ENCODE measurements around the gene APOBEC2.

Gene APOBEC2

GRCh38 chr6:41021832-41022231 is 31.2 kb upstream of the APOBEC2 start:
- Histone ChIP-seq H2AFZ (ENCODE audit: low read depth) (no peak overlapping the region), H3K4me1 (ENCODE audit: low read depth, poor library complexity, severe bottlenecking) (peaks cover 3% of the 10 kb centered on the region), H3K9ac (no peak overlapping the region), H3K4me2 (no peak overlapping the region), H3K36me3 (ENCODE audit: insufficient read depth) (no peaks in the 10 kb centered on the region), H3K27ac (no peak overlapping the region), H3K27me3 (ENCODE audit: insufficient read depth, low read depth) (no peaks in the 10 kb centered on the region), H3K79me2 (ENCODE audit: insufficient read depth, low read depth) (no peaks in the 10 kb centered on the region), H4K20me1 (ENCODE audit: insufficient read depth) (no peaks in the 10 kb centered on the region), H3K4me3 (IDR thresholded peaks at IDR 0.05; ENCODE audit: insufficient read depth, low read depth, low read length) (no peak overlapping the region)
- no peak for TF ChIP-seq CTCF (conservative IDR thresholded peaks at IDR 0.05; ENCODE audit: low read depth, low read length)

DNA sequence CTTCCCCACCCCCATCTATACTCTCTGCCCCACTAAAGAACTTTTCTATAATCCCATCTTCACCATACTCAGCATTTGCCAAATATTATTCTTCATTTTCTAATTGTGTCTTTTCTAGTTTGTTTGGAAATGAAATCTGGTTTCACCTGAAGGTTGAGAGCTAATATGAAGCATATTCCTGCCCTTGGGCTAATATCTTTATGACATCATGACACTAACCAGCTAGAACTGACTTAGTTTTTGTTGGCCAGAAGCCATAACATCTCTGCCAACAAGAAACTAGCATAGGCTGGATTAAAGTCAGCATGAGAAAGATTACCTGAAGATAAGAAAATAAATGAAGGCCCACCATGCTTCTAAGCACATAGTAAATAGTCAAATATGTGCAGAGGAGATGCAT is 30.7 kb upstream of the APOBEC2 start:
- no peak for TF ChIP-seq CTCF (conservative IDR thresholded peaks at IDR 0.05; ENCODE audit: low read depth, low read length)
- Histone ChIP-seq H3K9ac (no peak overlapping the region), H3K4me3 (IDR thresholded peaks at IDR 0.05; ENCODE audit: insufficient read depth, low read depth, low read length) (no peak overlapping the region), H3K36me3 (ENCODE audit: insufficient read depth) (no peaks in the 10 kb centered on the region), H3K27ac (no peak overlapping the region), H3K4me2 (no peak overlapping the region), H3K79me2 (ENCODE audit: insufficient read depth, low read depth) (no peaks in the 10 kb centered on the region), H3K27me3 (ENCODE audit: insufficient read depth, low read depth) (no peaks in the 10 kb centered on the region), H3K4me1 (ENCODE audit: low read depth, poor library complexity, severe bottlenecking) (peaks cover 8% of the 10 kb centered on the region), H4K20me1 (ENCODE audit: insufficient read depth) (no peaks in the 10 kb centered on the region), H2AFZ (ENCODE audit: low read depth) (no peak overlapping the region)

DNA sequence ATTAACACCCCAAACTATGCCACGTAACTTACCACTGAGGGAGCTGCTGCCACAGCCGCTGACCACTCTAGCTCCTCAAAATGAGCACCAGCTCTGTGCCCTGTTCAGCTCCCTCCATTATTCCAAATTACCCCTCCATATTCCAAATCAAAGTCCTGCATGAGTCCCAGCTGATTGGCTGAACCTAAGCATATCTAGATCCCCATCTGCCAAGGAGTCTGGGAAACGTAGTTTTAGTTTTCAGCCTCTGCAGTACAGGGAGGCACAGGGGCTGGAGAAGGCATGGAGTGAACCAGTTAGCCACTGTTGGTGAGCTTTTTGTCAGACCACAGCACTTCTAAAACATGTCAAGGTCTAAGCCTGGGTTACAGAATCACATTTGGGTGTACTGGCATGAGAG is 29.9 kb upstream of the APOBEC2 start:
- Histone ChIP-seq H3K4me2 (no peak overlapping the region), H2AFZ (ENCODE audit: low read depth) (no peak overlapping the region), H3K4me3 (IDR thresholded peaks at IDR 0.05; ENCODE audit: insufficient read depth, low read depth, low read length) (no peak overlapping the region), H4K20me1 (ENCODE audit: insufficient read depth) (no peaks in the 10 kb centered on the region), H3K36me3 (ENCODE audit: insufficient read depth) (no peaks in the 10 kb centered on the region), H3K27me3 (ENCODE audit: insufficient read depth, low read depth) (no peaks in the 10 kb centered on the region), H3K9ac (no peak overlapping the region), H3K27ac (no peak overlapping the region), H3K79me2 (ENCODE audit: insufficient read depth, low read depth) (no peaks in the 10 kb centered on the region), H3K4me1 (ENCODE audit: low read depth, poor library complexity, severe bottlenecking) (peaks cover 8% of the 10 kb centered on the region)
- no peak for TF ChIP-seq CTCF (conservative IDR thresholded peaks at IDR 0.05; ENCODE audit: low read depth, low read length)

DNA sequence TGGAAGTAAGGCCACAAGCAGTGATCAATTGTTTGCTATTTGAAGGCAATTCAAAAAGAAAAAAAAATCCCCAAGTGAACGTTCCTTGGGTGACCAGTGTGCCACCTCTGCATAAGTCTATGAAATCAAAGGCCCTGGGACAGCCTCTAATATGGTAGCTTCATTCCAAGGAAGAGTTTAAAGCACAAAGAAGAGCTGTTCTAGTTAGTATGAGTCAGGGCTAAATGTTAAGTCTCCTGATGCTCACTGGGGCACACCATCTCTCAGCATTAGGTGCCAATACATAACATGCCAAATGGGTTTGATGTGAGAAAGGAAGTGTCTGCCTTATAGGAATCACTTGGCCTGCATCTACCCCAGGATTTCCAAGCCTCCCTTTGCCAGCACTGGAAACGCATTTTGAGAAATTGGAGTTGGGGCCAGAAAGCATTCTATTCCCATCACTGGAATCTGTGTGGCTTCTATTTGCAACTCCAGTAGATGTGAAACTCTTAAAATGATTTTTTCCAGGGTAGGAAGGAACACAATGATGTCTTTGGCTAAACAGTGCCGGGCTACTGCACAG is 27.0 kb upstream of the APOBEC2 start:
- peaks cover 8% of the 10 kb centered on the region for H3K4me1 ChIP-seq (ENCODE audit: low read depth, poor library complexity, severe bottlenecking)
- no peaks in the 10 kb centered on the region for H4K20me1 ChIP-seq (ENCODE audit: insufficient read depth)
- no peak overlapping the region for H3K4me3 ChIP-seq (IDR thresholded peaks at IDR 0.05; ENCODE audit: insufficient read depth, low read depth, low read length)
- no peak overlapping the region for H3K9ac ChIP-seq
- no peak overlapping the region for H3K27ac ChIP-seq
- no peak for TF ChIP-seq CTCF (conservative IDR thresholded peaks at IDR 0.05; ENCODE audit: low read depth, low read length)
- no peaks in the 10 kb centered on the region for H3K36me3 ChIP-seq (ENCODE audit: insufficient read depth)
- H3K79me2 ChIP-seq (ENCODE audit: insufficient read depth, low read depth) = no peaks in the 10 kb centered on the region
- no peaks in the 10 kb centered on the region for H3K27me3 ChIP-seq (ENCODE audit: insufficient read depth, low read depth)
- H2AFZ ChIP-seq (ENCODE audit: low read depth) = no peak overlapping the region
- no peak overlapping the region; the same call in 1 of the 2 replicates for H3K4me2 ChIP-seq
